K562 (cell line): ENCODE results near the gene OR5D16. TPM values are rescaled to one million over a fixed set of nuclear protein-coding genes. Genes with fewer than 3 reads are reported as not detected.

Experiments used
- ATAC-seq: fragments of 200-7000 bp; cut with Tn5 transposase; 3 replicates; pipeline ENCODE4 v1.9.1; 2020; ENCODE audit warnings: moderate library complexity
- BruUV-seq: library from RNA; stranded (reverse); fragments of 400-500 nt; replicated peaks from 2 replicates; lab custom pipeline; 2021; lab: Mats Ljungman, UMichigan
- CTCF ChIA-PET: fragments of 300-600 bp; formaldehyde crosslinking; extraction: SDS; loops from one replicate; lab custom pipeline; 2021; ENCODE audit warnings: low intra/inter-chr PET ratio; lab: Yijun Ruan, JAX
- POLR2A ChIA-PET: fragments of 300-600, 350-650 bp; sonication (Branson Sonifier 250); formaldehyde crosslinking; extraction: SDS; loops from one replicate; lab custom pipeline; 2021; ENCODE audit warnings: antibody characterized with exemption, inconsistent platforms; lab: Yijun Ruan, JAX
- DNase-seq, 4 experiments: peaks; one replicate each; pipeline versions ENCODE4 v3.0.0 to v3.0.0-alpha.2; 2011 to 2018; ENCODE audit warnings: low spot score in 3 of 4, mixed read lengths in 3 of 4; ENCODE audit errors: extremely low read depth in 1 of 4
- FAIRE-seq: peaks from 2 replicates; lab custom pipeline; 2011; peaks lifted over from hg19 to GRCh38; lab: Jason Lieb, UNC
- H2AFZ ChIP-seq: 2 replicates; pipeline ENCODE4 v1.6.0; 2011; ENCODE audit warnings: low read depth, low read length, control low read depth, inconsistent platforms
- H3K27ac ChIP-seq: fragments of 200-600 bp; 3 replicates; pipeline ENCODE4 v1.8.0; 2011; ENCODE audit warnings: low read depth, mild to moderate bottlenecking, control low read depth, inconsistent platforms, low read length, moderate library complexity, mixed read lengths; ENCODE audit errors: extremely low read depth
- H3K27me3 ChIP-seq, 2 experiments: fragments of 300-600 bp in 1 of 2; 2 replicates in 1 of 2; 3 replicates in 1 of 2; pipeline versions ENCODE4 v1.6.0 to v1.8.0; 2011; ENCODE audit warnings: inconsistent platforms in 2 of 2, low read length in 2 of 2, mild to moderate bottlenecking in 1 of 2, mixed read lengths in 1 of 2, moderate library complexity in 1 of 2; ENCODE audit not compliant: control insufficient read depth in 2 of 2, insufficient read depth in 2 of 2
- H3K36me3 ChIP-seq: fragments of 300-600 bp; 3 replicates; pipeline ENCODE4 v1.8.0; 2011; ENCODE audit warnings: mild to moderate bottlenecking, low read length, inconsistent platforms; ENCODE audit not compliant: control insufficient read depth, insufficient read depth
- H3K4me1 ChIP-seq, 2 experiments: fragments of 200-600 bp in 1 of 2; replicated peaks in 1 of 2; 2 replicates in 1 of 2; 3 replicates in 1 of 2; pipeline versions ENCODE4 v1.5.1 to v1.8.0; 2011; ENCODE audit warnings: inconsistent platforms in 2 of 2, low read length in 2 of 2, mild to moderate bottlenecking in 1 of 2, mixed read lengths in 1 of 2, moderate library complexity in 1 of 2; ENCODE audit not compliant: control insufficient read depth in 2 of 2, insufficient read depth in 2 of 2
- H3K4me2 ChIP-seq: 2 replicates; pipeline ENCODE4 v1.6.1; 2011; ENCODE audit warnings: low read length, control low read depth, inconsistent platforms, mixed read lengths; ENCODE audit not compliant: insufficient read depth
- H3K4me3 ChIP-seq: fragments of 200-600 bp; sonication (generic), shearing (Covaris generic); 2 replicates; pipeline ENCODE4 v1.5.1; 2016; ENCODE audit warnings: control low read depth, inconsistent platforms
- H3K79me2 ChIP-seq: fragments of 200-600 bp; 3 replicates; pipeline ENCODE4 v1.8.0; 2011; ENCODE audit warnings: low read length, inconsistent platforms; ENCODE audit not compliant: control insufficient read depth, insufficient read depth
- H3K9ac ChIP-seq, 2 experiments: 2 replicates each; pipeline versions ENCODE4 v1.6.0 to v1.6.1; 2011; ENCODE audit warnings: low read depth in 2 of 2, low read length in 2 of 2, control low read depth in 1 of 2, inconsistent platforms in 1 of 2, mild to moderate bottlenecking in 1 of 2, mixed read lengths in 1 of 2; ENCODE audit not compliant: insufficient read depth in 1 of 2
- H3K9me1 ChIP-seq: one replicate; pipeline ENCODE4 v1.6.0; 2011; ENCODE audit warnings: inconsistent platforms, mild to moderate bottlenecking, low read length, moderate library complexity; ENCODE audit not compliant: control insufficient read depth, insufficient read depth
- H3K9me3 ChIP-seq: replicated peaks from 2 replicates; pipeline ENCODE4 v1.5.1; 2011; ENCODE audit warnings: low read depth, low read length, inconsistent platforms; ENCODE audit not compliant: control insufficient read depth, insufficient read depth
- H4K20me1 ChIP-seq: replicated peaks from 2 replicates; pipeline ENCODE4 v1.6.1; 2011; ENCODE audit warnings: low read length, inconsistent platforms, mixed read lengths; ENCODE audit not compliant: control insufficient read depth, insufficient read depth
- CBFA2T3 ChIP-seq: fragments of 450-650 bp; IDR thresholded peaks from 2 replicates; pipeline ENCODE4 v1.6.1; 2017
- CTCFL ChIP-seq: IDR thresholded peaks from 2 replicates; pipeline ENCODE4 v1.6.1; 2011; ENCODE audit warnings: borderline replicate concordance, low read depth, mild to moderate bottlenecking, moderate library complexity, low read length; ENCODE audit not compliant: insufficient read depth, poor library complexity, severe bottlenecking
- MBD1 ChIP-seq: fragments of 250-450 bp; sonication (Bioruptor Pico); IDR thresholded peaks from 2 replicates; pipeline ENCODE4 v1.8.0; 2022; ENCODE audit warnings: inconsistent platforms
- RFX7 ChIP-seq: fragments of 250-450 bp; sonication (Bioruptor Pico); IDR thresholded peaks from 2 replicates; pipeline ENCODE4 v1.5.1; 2021; ENCODE audit warnings: mild to moderate bottlenecking
- SMAD2 ChIP-seq: fragments of 150-350 bp; IDR thresholded peaks from 2 replicates; pipeline ENCODE4 v1.6.1; 2014; ENCODE audit warnings: low read depth, mild to moderate bottlenecking, low read length
- SMAD4 ChIP-seq: fragments of 250-450 bp; sonication (Bioruptor Pico); conservative IDR thresholded peaks from 2 replicates; pipeline ENCODE4 v1.8.0; 2021; ENCODE audit warnings: inconsistent platforms, mild to moderate bottlenecking, moderate library complexity
- SMARCA5 ChIP-seq: fragments of 450-650 bp; IDR thresholded peaks from 2 replicates; pipeline ENCODE4 v1.6.1; 2016
- ZNF449 ChIP-seq: fragments of 250-450 bp; sonication (Bioruptor Pico); IDR thresholded peaks from 2 replicates; pipeline ENCODE4 v1.8.0; 2022; ENCODE audit warnings: moderate library complexity, mild to moderate bottlenecking, inconsistent platforms
- ZNF76 ChIP-seq: fragments of 250-450 bp; sonication (Bioruptor Pico); IDR thresholded peaks from 2 replicates; pipeline ENCODE4 v1.4.0; 2020; ENCODE audit warnings: mild to moderate bottlenecking, moderate library complexity, borderline replicate concordance
- in situ Hi-C: fragments of 300-500 bp; cut with MboI; formaldehyde crosslinking; loops from 4 replicates; pipeline ENCODE4 v1.15.0; 2018; ENCODE audit warnings: inconsistent platforms, mixed read lengths
- intact Hi-C: fragments of 100-400 bp; cut with micrococcal nuclease; formaldehyde crosslinking; loops from 2 replicates; pipeline ENCODE4 v1.14.2; 2022
- polyA plus RNA-seq, 8 experiments: library from polyadenylated mRNA; depleted of rRNA in 4 of 8; stranded (reverse) in 5 of 8; unstranded in 3 of 8; fragments of >200 nt; fragmentation: Nextera tagmentation in 2 of 8; fragmentation: Illumina TruSeq in 1 of 8; extraction: Ambion mirVana in 2 of 8; extraction: Trizol in 1 of 8; gene quantifications; 2 replicates each; pipeline versions ENCODE4 v1.2.1 to v1.2.3, GENCODE V29; 2011 to 2014; ENCODE audit warnings: inconsistent platforms in 1 of 8, missing spikeins in 1 of 8
- total RNA-seq, 7 experiments: library from RNA; depleted of rRNA in 6 of 7; stranded (reverse); fragments of >200 nt in 6 of 7; fragmentation: Illumina TruSeq in 2 of 7; extraction: Trizol in 2 of 7; gene quantifications; 2 replicates each; pipeline versions ENCODE4 v1.2.1 to v1.2.3, GENCODE V29; 2011 to 2021; ENCODE audit warnings: low replicate concordance in 1 of 7
- TF ChIP-seq, protein P1 (sequence below): fragments of 250-450 bp; sonication (Bioruptor Pico); IDR thresholded peaks from 2 replicates; pipeline ENCODE4 v1.5.0; 2021; ENCODE audit warnings: mild to moderate bottlenecking, moderate library complexity
- TF ChIP-seq, protein P2 (sequence below), 2 experiments: fragments of 450-650 bp; IDR thresholded peaks; 2 replicates each; pipeline ENCODE4 v1.6.1; 2016

Gene OR5D16
- total and polyA plus RNA-seq, 9 of the 15 experiments (the other 6 are each of a cell fraction or from before 2014, with no cell fraction given) = not detected

DNA sequence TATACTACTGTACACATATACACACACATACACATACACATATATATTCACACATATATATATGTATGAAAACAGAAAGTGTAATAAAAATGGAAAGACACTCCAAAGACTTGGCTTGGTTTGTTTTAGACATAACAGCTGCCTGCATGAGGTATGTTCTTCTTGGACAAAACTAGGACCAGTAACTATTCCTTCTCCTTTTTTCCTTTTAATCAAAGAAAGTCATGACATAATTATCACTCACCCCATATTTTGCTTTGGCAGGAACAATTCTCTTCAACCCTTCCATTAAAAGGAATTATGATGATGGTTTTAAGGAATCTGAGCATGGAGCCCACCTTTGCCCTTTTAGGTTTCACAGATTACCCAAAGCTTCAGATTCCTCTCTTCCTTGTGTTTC, 43.3 kb upstream of the OR5D16 start, which contains the start of gene OR5D14:
OR5D14 (plus strand) TSS at position 301 of the 400 bp plus-strand sequence; CDS start at position 301, 0 bp downstream.
- FAIRE-seq = no peak
- no peak for DNase-seq
- no peaks in the 10 kb centered on the region for H3K27me3 ChIP-seq
- no peak within 1 kb of the TSS for H2AFZ ChIP-seq
- BruUV-seq = no TSS peak
- ChIA-PET POLR2A (no interaction called here), CTCF (no interaction called here)
- intact Hi-C loops (no loop called here), in situ Hi-C loops (no loop called here)
- no peaks in the 10 kb centered on the region for H4K20me1 ChIP-seq
- no peak within 1 kb of the TSS for H3K9ac ChIP-seq
- no peaks in the 10 kb centered on the region for H3K9me1 ChIP-seq
- no peaks in the 10 kb centered on the region for H3K4me1 ChIP-seq
- no peaks in the 10 kb centered on the region for H3K36me3 ChIP-seq
- H3K4me2 ChIP-seq = no peak within 1 kb of the TSS
- no peak within 1 kb of the TSS for H3K27ac ChIP-seq
- ATAC-seq = no peak
- no peaks in the 10 kb centered on the region for H3K9me3 ChIP-seq
- H3K4me3 ChIP-seq = no peak within 1 kb of the TSS
- no peaks in the 10 kb centered on the region for H3K79me2 ChIP-seq
- no peak for TF ChIP-seq SMAD2
- TF ChIP-seq ZNF76 (CRISPR knock-in tag) = no peak
- TF ChIP-seq SMARCA5 = no peak
- TF ChIP-seq SMAD4 (CRISPR knock-in tag) = no peak
- TF ChIP-seq CTCFL = no peak
- TF ChIP-seq CBFA2T3 = no peak
- TF ChIP-seq, protein P1, sequence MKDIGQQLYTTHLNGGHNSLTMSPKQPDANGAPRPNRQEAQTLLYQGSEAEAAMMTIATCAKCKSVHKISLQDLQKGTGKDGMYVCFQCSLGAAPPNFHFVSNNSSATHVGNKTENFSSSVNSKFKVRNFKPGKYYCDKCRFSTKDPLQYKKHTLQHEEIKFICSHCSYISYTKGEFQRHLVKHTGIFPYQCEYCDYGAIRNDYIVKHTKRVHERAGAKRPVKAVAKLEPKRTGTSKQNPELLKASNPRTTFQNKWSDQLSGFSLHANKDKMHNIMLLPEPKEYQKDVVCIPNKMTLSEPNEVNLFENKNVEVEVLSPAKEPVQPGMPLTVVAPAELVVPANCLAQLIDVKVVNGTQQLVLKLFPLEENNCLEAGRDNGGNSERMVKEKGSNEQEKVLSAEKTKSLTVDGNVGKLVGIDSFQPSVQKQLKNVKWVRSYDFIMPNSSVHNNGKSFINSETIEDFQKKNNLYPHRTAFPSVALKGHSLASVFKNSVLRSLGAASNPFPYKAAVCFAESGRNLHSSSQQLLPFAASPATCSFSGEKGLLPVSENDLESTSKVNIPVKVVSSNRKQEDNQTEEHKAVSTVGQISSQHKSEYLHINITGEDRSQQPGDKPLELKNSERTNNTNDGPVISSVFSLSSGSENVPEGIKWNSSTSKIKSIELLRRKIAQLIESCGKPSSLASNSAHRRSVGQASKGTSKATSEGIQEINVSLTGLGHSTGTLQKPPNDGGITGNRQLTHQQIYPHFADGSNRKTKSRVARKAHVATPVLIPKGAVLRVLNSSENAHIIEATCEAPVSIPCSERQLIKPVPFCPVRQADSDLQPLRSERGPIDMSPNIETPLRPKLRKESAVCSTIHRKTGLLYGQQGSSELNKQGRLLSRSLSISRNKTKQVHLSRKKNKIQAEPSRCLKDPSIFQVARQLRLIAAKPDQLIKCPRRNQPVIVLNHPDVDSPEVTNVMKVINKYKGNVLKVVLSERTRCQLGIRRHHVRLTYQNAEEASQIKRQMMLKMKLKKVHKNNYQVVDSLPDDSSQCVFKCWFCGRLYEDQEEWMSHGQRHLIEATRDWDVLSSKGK (CRISPR knock-in tag) = no peak
- TF ChIP-seq MBD1 = no peak
- no peak for TF ChIP-seq RFX7 (CRISPR knock-in tag)
- TF ChIP-seq, protein P2, sequence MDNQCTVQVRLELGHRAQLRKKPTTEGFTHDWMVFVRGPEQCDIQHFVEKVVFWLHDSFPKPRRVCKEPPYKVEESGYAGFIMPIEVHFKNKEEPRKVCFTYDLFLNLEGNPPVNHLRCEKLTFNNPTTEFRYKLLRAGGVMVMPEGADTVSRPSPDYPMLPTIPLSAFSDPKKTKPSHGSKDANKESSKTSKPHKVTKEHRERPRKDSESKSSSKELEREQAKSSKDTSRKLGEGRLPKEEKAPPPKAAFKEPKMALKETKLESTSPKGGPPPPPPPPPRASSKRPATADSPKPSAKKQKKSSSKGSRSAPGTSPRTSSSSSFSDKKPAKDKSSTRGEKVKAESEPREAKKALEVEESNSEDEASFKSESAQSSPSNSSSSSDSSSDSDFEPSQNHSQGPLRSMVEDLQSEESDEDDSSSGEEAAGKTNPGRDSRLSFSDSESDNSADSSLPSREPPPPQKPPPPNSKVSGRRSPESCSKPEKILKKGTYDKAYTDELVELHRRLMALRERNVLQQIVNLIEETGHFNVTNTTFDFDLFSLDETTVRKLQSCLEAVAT (IDR thresholded peaks at IDR 0.05) = no peak
- no peak for TF ChIP-seq ZNF449
